Measurements from ENCODE around the gene MAMLD1. TPM values are rescaled to one million over a fixed set of nuclear protein-coding genes. Genes with fewer than 3 reads are reported as not detected.

Gene MAMLD1
- total and polyA plus RNA-seq, 2 experiments from 2014 or later, result 2.1 to 2.4 TPM

GRCh38 chrX:150526692-150527091 is 163.6 kb downstream of the MAMLD1 start:
- WGBS (ENCODE audit: low lambda C conversion rate, missing lambda C conversion rate), result 66% methylated on average over 7 of the region's 7 CpGs
- H3K4me1 ChIP-seq (ENCODE audit: insufficient read depth), result no peaks in the 10 kb centered on the region
- H3K36me3 ChIP-seq (replicated peaks; ENCODE audit: insufficient read depth, low read depth), result no peaks in the 10 kb centered on the region
- no peak for DNase-seq (ENCODE audit: low spot score)
- H3K9me2 ChIP-seq (replicated peaks; ENCODE audit: insufficient read depth), result no peaks in the 10 kb centered on the region
- TF ChIP-seq EZH2phosphoT487 (IDR thresholded peaks at IDR 0.05; ENCODE audit: low read depth, severe bottlenecking, unreplicated experiment) (no peak), CTCF (IDR thresholded peaks at IDR 0.05; ENCODE audit: poor library complexity) (no peak), EZH2 (IDR thresholded peaks at IDR 0.05; ENCODE audit: borderline replicate concordance) (no peak)
- H3K27me3 ChIP-seq, result no peaks in the 10 kb centered on the region
- H3K79me2 ChIP-seq, result no peaks in the 10 kb centered on the region
- H2AFZ ChIP-seq, result no peak overlapping the region
- H3K9me3 ChIP-seq (ENCODE audit: low read depth), result no peaks in the 10 kb centered on the region
- H3K4me2 ChIP-seq, result no peak overlapping the region
- no peak overlapping the region for H3K27ac ChIP-seq
- H3K4me3 ChIP-seq, result no peak overlapping the region
- H4K20me1 ChIP-seq (ENCODE audit: insufficient read depth, poor library complexity, severe bottlenecking), result no peaks in the 10 kb centered on the region

GRCh38 chrX:150527108-150527507 is 164.0 kb downstream of the MAMLD1 start:
- no peak overlapping the region for H3K27ac ChIP-seq
- H3K4me1 ChIP-seq (ENCODE audit: insufficient read depth), result no peaks in the 10 kb centered on the region
- H3K36me3 ChIP-seq (replicated peaks; ENCODE audit: insufficient read depth, low read depth), result no peaks in the 10 kb centered on the region
- DNase-seq (ENCODE audit: low spot score), result no peak
- WGBS (ENCODE audit: low lambda C conversion rate, missing lambda C conversion rate), result 76% methylated on average over 3 of the region's 3 CpGs
- no peaks in the 10 kb centered on the region for H3K27me3 ChIP-seq
- no peak for TF ChIP-seq CTCF (IDR thresholded peaks at IDR 0.05; ENCODE audit: poor library complexity)
- TF ChIP-seq EZH2 (IDR thresholded peaks at IDR 0.05; ENCODE audit: borderline replicate concordance), result no peak
- TF ChIP-seq EZH2phosphoT487 (IDR thresholded peaks at IDR 0.05; ENCODE audit: low read depth, severe bottlenecking, unreplicated experiment), result no peak
- no peaks in the 10 kb centered on the region for H3K9me3 ChIP-seq (ENCODE audit: low read depth)
- no peak overlapping the region for H2AFZ ChIP-seq
- H3K79me2 ChIP-seq, result no peaks in the 10 kb centered on the region
- no peaks in the 10 kb centered on the region for H4K20me1 ChIP-seq (ENCODE audit: insufficient read depth, poor library complexity, severe bottlenecking)
- no peak overlapping the region for H3K4me2 ChIP-seq
- no peaks in the 10 kb centered on the region for H3K9me2 ChIP-seq (replicated peaks; ENCODE audit: insufficient read depth)
- no peak overlapping the region for H3K4me3 ChIP-seq

- DNase-seq (ENCODE audit: low spot score), result no peak
- Histone ChIP-seq H2AFZ (no peak overlapping the region), H3K36me3 (replicated peaks; ENCODE audit: insufficient read depth, low read depth) (no peaks in the 10 kb centered on the region), H3K9me2 (replicated peaks; ENCODE audit: insufficient read depth) (no peaks in the 10 kb centered on the region), H3K27ac (no peak overlapping the region), H3K27me3 (no peaks in the 10 kb centered on the region), H3K9me3 (ENCODE audit: low read depth) (no peaks in the 10 kb centered on the region), H3K4me2 (no peak overlapping the region), H3K79me2 (no peaks in the 10 kb centered on the region), H3K4me3 (no peak overlapping the region), H3K4me1 (ENCODE audit: insufficient read depth) (no peaks in the 10 kb centered on the region), H4K20me1 (ENCODE audit: insufficient read depth, poor library complexity, severe bottlenecking) (no peaks in the 10 kb centered on the region)
- 84% methylated on average over 3 of the region's 3 CpGs for WGBS (ENCODE audit: low lambda C conversion rate, missing lambda C conversion rate)
- no peak for TF ChIP-seq EZH2 (IDR thresholded peaks at IDR 0.05; ENCODE audit: borderline replicate concordance)
- TF ChIP-seq EZH2phosphoT487 (IDR thresholded peaks at IDR 0.05; ENCODE audit: low read depth, severe bottlenecking, unreplicated experiment), result no peak
- TF ChIP-seq CTCF (IDR thresholded peaks at IDR 0.05; ENCODE audit: poor library complexity), result no peak
Measured at GRCh38 chrX:150529587-150529986, 166.5 kb downstream of the MAMLD1 start.

- H3K27ac ChIP-seq, result no peak overlapping the region
- no peak for TF ChIP-seq CTCF (IDR thresholded peaks at IDR 0.05; ENCODE audit: poor library complexity)
- no peak for TF ChIP-seq EZH2phosphoT487 (IDR thresholded peaks at IDR 0.05; ENCODE audit: low read depth, severe bottlenecking, unreplicated experiment)
- no peak for TF ChIP-seq EZH2 (IDR thresholded peaks at IDR 0.05; ENCODE audit: borderline replicate concordance)
- no peak overlapping the region for H3K4me3 ChIP-seq
- no peaks in the 10 kb centered on the region for H3K79me2 ChIP-seq
- H4K20me1 ChIP-seq (ENCODE audit: insufficient read depth, poor library complexity, severe bottlenecking), result no peaks in the 10 kb centered on the region
- H3K4me1 ChIP-seq (ENCODE audit: insufficient read depth), result no peaks in the 10 kb centered on the region
- no peaks in the 10 kb centered on the region for H3K9me2 ChIP-seq (replicated peaks; ENCODE audit: insufficient read depth)
- no peaks in the 10 kb centered on the region for H3K9me3 ChIP-seq (ENCODE audit: low read depth)
- H3K36me3 ChIP-seq (replicated peaks; ENCODE audit: insufficient read depth, low read depth), result no peaks in the 10 kb centered on the region
- no peaks in the 10 kb centered on the region for H3K27me3 ChIP-seq
- no peak overlapping the region for H2AFZ ChIP-seq
- no peak overlapping the region for H3K4me2 ChIP-seq
- 80% methylated on average over 7 of the region's 7 CpGs for WGBS (ENCODE audit: low lambda C conversion rate, missing lambda C conversion rate)
- DNase-seq (ENCODE audit: low spot score), result no peak
Measured at GRCh38 chrX:150530821-150531220, 167.7 kb downstream of the MAMLD1 start.
